IPS-20b (cell line): ENCODE data around the gene UMODL1.

Source experiments
- H3K27ac ChIP-seq: one replicate; pipeline ENCODE4 v1.5.1; 2013; ENCODE audit warnings: low read length
- H3K27me3 ChIP-seq: 2 replicates; pipeline ENCODE4 v1.6.1; 2013; ENCODE audit warnings: mild to moderate bottlenecking, low read length, inconsistent platforms; ENCODE audit not compliant: insufficient read depth
- H3K36me3 ChIP-seq: 2 replicates; pipeline ENCODE4 v1.6.1; 2013; ENCODE audit warnings: low read depth, mild to moderate bottlenecking, inconsistent platforms, low read length, moderate library complexity; ENCODE audit not compliant: insufficient read depth
- H3K4me1 ChIP-seq: 2 replicates; pipeline ENCODE4 v1.6.1; 2013; ENCODE audit warnings: mild to moderate bottlenecking, control low read depth, inconsistent platforms, low read length, moderate library complexity; ENCODE audit not compliant: insufficient read depth
- H3K4me3 ChIP-seq: 2 replicates; pipeline ENCODE4 v1.5.1; 2013; ENCODE audit warnings: mild to moderate bottlenecking, low read length, inconsistent platforms
- H3K9ac ChIP-seq: 2 replicates; pipeline ENCODE4 v1.6.1; 2013; ENCODE audit warnings: low read depth, mild to moderate bottlenecking, inconsistent platforms, low read length, moderate library complexity
- H3K9me3 ChIP-seq: 2 replicates; pipeline ENCODE4 v1.6.1; 2013; ENCODE audit warnings: mild to moderate bottlenecking, low read depth, low read length, inconsistent platforms; ENCODE audit not compliant: insufficient read depth

UMODL1 gene

DNA sequence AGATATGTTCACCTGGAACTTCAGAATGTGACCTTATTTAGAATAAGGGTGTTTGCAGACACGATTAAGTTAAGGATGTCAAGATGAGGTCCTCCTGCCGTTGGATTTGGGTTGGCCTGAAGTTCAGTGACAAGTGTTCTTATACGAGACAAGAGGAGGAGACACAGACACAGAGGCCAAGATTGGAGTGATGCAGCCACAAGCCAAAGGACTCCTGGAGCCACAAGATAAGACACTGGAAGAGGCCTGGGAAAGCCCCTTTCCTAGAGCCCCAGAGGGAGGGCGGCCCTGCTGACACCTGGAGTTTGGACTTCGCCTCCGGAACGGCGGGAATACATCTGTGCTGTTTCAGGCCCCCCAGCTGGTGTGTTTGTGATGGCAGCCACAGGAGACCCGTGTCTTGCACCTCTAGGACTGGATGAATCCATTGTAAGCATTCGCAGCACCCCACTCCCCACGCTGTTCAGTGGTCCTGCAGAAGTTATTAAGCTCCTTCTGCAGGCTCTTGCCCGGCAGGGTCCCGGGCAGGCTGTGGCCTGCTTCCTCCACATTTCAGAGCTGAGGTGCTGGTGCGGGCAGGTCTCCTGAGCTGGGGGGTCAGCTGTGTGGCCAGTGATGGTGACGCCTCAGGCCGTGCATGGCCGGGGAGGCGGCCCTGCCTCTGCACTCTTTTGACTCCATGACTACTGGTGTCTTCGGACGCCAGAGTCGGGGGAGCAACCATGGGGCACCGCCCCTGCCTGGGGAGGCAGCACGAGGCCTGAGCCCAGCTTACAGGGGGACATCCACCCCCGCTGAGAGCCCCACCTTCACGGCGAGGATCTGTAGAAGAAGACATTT lies 34.6 kb downstream of the UMODL1 start:
- no peaks in the 10 kb centered on the region for H3K4me1 ChIP-seq

GRCh38 chr21:42106425-42106824 lies 35.3 kb downstream of the UMODL1 start:
- Histone ChIP-seq H3K9ac (no peak overlapping the region), H3K27me3 (no peaks in the 10 kb centered on the region), H3K36me3 (no peaks in the 10 kb centered on the region), H3K4me1 (no peaks in the 10 kb centered on the region), H3K4me3 (no peak overlapping the region), H3K27ac (no peak overlapping the region), H3K9me3 (no peaks in the 10 kb centered on the region)

More for the DNA sequence above, 34.6 kb downstream of the UMODL1 start:
- Histone ChIP-seq H3K36me3 (no peaks in the 10 kb centered on the region), H3K27ac (no peak overlapping the region), H3K4me3 (no peak overlapping the region), H3K27me3 (no peaks in the 10 kb centered on the region), H3K9me3 (no peaks in the 10 kb centered on the region), H3K9ac (no peak overlapping the region)

DNA sequence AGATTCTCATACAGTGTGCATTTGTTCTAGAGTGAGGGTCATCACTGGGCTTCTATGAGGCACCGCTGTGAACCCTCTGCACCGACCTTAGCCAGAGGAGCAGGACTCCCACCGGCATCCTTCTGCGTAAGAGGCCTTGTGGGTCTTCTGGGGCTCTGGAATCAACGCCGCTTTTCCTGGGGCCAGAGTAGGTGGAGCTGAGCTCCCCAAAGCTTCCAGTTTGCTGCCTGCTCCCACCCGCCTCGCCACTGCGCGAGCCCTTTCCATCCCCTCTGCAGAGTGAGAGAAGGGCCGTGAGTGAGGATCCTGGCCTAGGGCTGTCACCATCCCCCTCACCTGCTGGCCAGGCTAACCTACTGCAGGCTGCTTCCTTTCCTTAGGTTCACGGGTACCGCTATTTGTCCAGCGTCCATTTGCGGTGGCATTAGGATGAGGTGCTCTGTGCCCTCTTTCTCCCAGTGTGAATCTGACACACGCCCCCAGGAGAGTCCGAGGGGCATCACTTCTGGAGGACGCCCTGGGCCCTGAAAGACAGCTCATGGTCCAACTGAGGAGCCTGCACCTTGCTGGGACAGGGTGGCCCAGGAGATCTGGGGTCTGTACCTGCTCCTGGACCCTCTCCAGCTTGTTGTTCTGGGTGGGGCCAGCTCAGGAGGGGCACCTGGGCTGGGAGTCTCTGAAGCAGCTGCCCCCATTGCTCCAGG lies 36.2 kb downstream of the UMODL1 start:
- H3K9ac ChIP-seq, result no peak overlapping the region
- no peaks in the 10 kb centered on the region for H3K36me3 ChIP-seq
- no peak overlapping the region for H3K27ac ChIP-seq
- no peaks in the 10 kb centered on the region for H3K27me3 ChIP-seq
- no peaks in the 10 kb centered on the region for H3K4me1 ChIP-seq
- H3K9me3 ChIP-seq, result no peaks in the 10 kb centered on the region
- H3K4me3 ChIP-seq, result no peak overlapping the region

- H3K9me3 ChIP-seq, result no peaks in the 10 kb centered on the region
- H3K4me1 ChIP-seq, result no peaks in the 10 kb centered on the region
- H3K27me3 ChIP-seq, result no peaks in the 10 kb centered on the region
- H3K36me3 ChIP-seq, result no peaks in the 10 kb centered on the region
- no peak overlapping the region for H3K4me3 ChIP-seq
- no peak overlapping the region for H3K9ac ChIP-seq
- H3K27ac ChIP-seq, result no peak overlapping the region
Measured at GRCh38 chr21:42107881-42108553, 36.9 kb downstream of the UMODL1 start.

DNA sequence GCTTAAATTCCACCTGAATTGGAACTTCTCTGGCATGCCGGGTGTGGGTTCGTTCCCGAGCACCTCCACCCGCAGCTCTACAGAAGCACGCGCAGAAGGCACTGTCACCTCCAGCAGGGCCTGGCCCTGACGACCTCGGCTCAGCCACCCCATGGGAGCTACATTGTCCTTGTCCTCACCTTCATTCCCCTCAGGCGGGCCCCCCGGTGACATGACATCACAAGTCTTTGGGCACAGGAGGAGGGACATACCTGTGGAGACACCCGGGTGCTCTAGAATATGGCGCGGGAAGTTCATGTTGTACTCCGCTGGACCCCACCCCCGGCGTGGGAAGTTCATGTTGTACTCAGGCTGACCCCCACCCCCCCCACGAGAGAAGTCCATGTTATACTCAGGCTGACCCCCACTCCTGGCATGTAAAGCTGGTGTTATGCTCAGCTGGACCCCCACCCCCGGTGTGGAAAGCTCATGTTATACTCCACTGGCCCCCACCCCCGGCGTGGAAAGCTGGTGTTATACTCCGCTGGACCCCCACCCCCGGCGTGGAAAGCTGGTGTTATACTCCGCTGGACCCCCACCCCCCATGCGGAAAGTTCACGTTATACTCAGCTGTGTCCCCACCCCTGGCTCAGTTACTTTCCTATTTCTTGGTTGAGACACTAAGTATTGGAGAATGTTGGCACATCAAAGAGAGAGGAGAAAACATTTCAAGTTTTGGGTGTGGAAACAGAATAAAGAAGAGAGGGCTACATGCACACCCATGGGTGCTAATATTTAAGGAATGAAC lies 37.6 kb downstream of the UMODL1 start:
- Histone ChIP-seq H3K4me3 (no peak overlapping the region), H3K9ac (no peak overlapping the region), H3K9me3 (no peaks in the 10 kb centered on the region), H3K27me3 (no peaks in the 10 kb centered on the region), H3K36me3 (no peaks in the 10 kb centered on the region), H3K4me1 (no peaks in the 10 kb centered on the region), H3K27ac (no peak overlapping the region)

DNA sequence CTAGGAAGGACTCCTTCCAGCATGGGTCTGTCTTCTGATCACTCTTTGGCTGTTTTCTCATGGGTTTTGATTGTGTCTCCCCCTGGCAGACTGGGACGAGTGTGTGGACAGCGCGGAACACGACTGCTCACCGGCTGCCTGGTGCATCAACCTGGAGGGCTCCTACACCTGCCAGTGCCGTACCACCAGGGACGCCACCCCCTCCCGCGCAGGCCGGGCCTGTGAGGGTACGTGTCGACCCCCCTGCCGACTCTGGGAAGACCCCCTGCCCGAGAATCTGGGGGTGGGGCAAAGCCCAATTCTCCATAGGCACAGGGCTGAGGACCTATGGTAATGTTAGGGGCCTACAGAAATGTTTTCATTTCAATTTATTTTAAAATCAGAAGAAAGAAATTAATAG lies 38.4 kb downstream of the UMODL1 start:
- Histone ChIP-seq H3K9ac (no peak overlapping the region), H3K36me3 (no peaks in the 10 kb centered on the region), H3K27ac (no peak overlapping the region), H3K27me3 (no peaks in the 10 kb centered on the region), H3K4me1 (no peaks in the 10 kb centered on the region), H3K4me3 (no peak overlapping the region), H3K9me3 (no peaks in the 10 kb centered on the region)

DNA sequence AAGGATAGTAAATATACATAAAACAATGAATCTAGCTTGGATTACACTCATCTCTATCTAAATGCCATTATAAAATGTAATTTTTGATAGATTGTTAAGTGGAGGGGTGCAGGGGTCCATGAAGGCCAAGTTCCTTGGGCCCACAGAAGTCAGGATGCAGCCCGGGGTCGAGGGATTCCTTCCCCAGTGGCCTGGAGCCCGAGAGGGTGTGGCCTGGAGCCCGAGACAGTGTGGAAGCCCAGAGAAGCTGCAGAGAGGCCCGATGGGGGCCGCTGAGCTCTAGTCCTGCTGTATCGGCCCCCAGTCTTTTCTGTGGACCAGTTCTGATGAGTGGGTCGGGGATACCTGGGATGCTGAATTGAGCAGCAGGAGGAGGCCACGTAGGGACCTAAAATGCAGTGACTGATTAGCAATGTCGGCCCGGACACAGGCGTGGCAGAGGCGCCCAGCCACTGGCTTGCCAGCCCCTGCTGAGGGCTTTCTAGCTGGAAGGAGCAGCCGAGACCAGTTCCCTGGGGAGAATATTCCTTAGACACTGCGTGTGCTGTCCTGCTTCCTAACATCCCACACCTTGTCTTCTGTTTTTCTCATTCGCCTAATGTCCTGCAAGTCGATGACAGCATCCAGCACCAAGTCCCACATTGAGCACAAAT lies 38.9 kb downstream of the UMODL1 start:
- Histone ChIP-seq H3K27ac (no peak overlapping the region), H3K4me3 (no peak overlapping the region), H3K9me3 (no peaks in the 10 kb centered on the region), H3K9ac (no peak overlapping the region), H3K36me3 (no peaks in the 10 kb centered on the region), H3K27me3 (no peaks in the 10 kb centered on the region), H3K4me1 (no peaks in the 10 kb centered on the region)

DNA sequence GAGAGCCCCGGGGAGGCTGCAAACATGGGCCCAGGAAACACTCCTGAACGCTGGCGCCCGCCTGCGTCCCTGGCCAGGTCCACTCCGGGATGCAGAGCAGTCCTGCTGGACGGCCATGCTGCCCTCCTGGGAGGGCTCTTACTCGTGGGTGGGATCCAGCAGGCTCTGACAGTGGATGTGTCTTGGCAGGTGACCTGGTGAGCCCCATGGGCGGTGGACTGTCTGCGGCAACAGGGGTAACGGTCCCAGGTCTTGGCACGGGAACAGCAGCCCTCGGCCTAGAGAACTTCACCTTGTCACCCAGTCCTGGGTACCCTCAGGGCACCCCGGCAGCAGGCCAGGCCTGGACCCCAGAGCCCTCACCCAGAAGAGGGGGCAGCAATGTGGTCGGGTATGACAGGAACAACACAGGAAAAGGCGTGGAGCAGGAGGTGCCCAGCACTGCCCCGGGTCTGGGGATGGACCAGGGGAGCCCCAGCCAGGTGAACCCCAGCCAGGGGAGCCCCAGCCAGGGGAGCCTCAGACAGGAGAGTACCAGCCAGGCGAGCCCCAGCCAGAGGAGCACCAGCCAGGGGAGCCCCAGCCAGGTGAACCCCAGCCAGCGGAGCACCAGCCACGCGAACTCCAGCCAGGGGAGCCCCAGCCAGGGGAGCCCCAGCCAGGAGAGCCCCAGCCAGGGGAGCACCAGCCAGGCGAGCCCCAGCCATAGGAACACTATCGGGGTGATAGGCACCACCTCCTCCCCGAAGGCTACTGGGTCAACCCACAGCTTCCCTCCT lies 39.8 kb downstream of the UMODL1 start:
- H3K4me1 ChIP-seq, result no peaks in the 10 kb centered on the region
- H3K36me3 ChIP-seq, result no peaks in the 10 kb centered on the region
- no peak overlapping the region for H3K9ac ChIP-seq
- H3K27ac ChIP-seq, result no peak overlapping the region
- H3K4me3 ChIP-seq, result no peak overlapping the region
- no peaks in the 10 kb centered on the region for H3K27me3 ChIP-seq
- no peaks in the 10 kb centered on the region for H3K9me3 ChIP-seq

DNA sequence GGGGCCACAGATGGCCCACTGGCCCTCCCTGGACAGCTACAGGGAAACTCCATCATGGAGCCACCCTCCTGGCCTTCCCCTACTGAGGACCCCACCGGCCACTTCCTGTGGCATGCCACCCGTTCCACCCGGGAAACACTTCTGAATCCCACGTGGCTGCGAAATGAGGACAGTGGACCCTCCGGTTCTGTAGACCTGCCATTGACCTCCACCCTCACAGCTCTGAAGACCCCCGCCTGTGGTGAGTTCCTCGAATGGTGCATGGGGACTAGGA lies 40.3 kb downstream of the UMODL1 start:
- Histone ChIP-seq H3K27ac (no peak overlapping the region), H3K9me3 (no peaks in the 10 kb centered on the region), H3K36me3 (no peaks in the 10 kb centered on the region), H3K27me3 (no peaks in the 10 kb centered on the region), H3K4me3 (no peak overlapping the region), H3K9ac (no peak overlapping the region), H3K4me1 (no peaks in the 10 kb centered on the region)

GRCh38 chr21:42111811-42112210 lies 40.7 kb downstream of the UMODL1 start:
- Histone ChIP-seq H3K9me3 (no peaks in the 10 kb centered on the region), H3K27ac (no peak overlapping the region), H3K36me3 (no peaks in the 10 kb centered on the region), H3K9ac (no peak overlapping the region), H3K27me3 (no peaks in the 10 kb centered on the region), H3K4me3 (no peak overlapping the region), H3K4me1 (no peaks in the 10 kb centered on the region)
